Endodermal cell (in vitro differentiated cells): ENCODE data around the gene VPS39. TPM values are rescaled to one million over a fixed set of nuclear protein-coding genes. Genes with fewer than 3 reads are reported as not detected.

ENCODE experiments used
- DNase-seq: peaks from one replicate; pipeline ENCODE4 v3.0.0-alpha.2; 2017
- H3K27ac ChIP-seq: 2 replicates; pipeline ENCODE4 v1.5.1; 2013; ENCODE audit warnings: mild to moderate bottlenecking, low read depth, low read length, moderate library complexity
- H3K27me3 ChIP-seq: 2 replicates; pipeline ENCODE4 v1.6.1; 2013; ENCODE audit warnings: mild to moderate bottlenecking, low read length, moderate library complexity; ENCODE audit not compliant: insufficient read depth, control insufficient read depth, poor library complexity, severe bottlenecking
- H3K36me3 ChIP-seq: 2 replicates; pipeline ENCODE4 v1.7.0; 2013; ENCODE audit warnings: mild to moderate bottlenecking, low read length, moderate library complexity; ENCODE audit not compliant: control insufficient read depth, insufficient read depth
- H3K4me1 ChIP-seq: one replicate; pipeline ENCODE4 v1.7.0; 2013; ENCODE audit warnings: low read length; ENCODE audit not compliant: control insufficient read depth, insufficient read depth
- H3K4me3 ChIP-seq: 2 replicates; pipeline ENCODE4 v1.5.1; 2013; ENCODE audit warnings: mild to moderate bottlenecking, low read length, moderate library complexity
- H3K9ac ChIP-seq: 2 replicates; pipeline ENCODE4 v1.6.1; 2013; ENCODE audit warnings: mild to moderate bottlenecking, low read length, moderate library complexity; ENCODE audit not compliant: poor library complexity, severe bottlenecking; ENCODE audit errors: extremely low read depth
- H3K9me3 ChIP-seq: 2 replicates; pipeline ENCODE4 v1.6.1; 2013; ENCODE audit warnings: mild to moderate bottlenecking, low read length, moderate library complexity; ENCODE audit not compliant: control insufficient read depth
- H3K27ac Mint-ChIP-seq: 2 replicates; pipeline ENCODE4 v1.8.0; 2020; ENCODE audit warnings: mixed read lengths
- H3K27me3 Mint-ChIP-seq: 2 replicates; pipeline ENCODE4 v1.8.0; 2021; ENCODE audit warnings: mild to moderate bottlenecking, mixed read lengths; ENCODE audit not compliant: insufficient read depth
- H3K36me3 Mint-ChIP-seq: 2 replicates; pipeline ENCODE4 v1.8.0; 2020; ENCODE audit warnings: low read depth, mixed read lengths
- H3K4me1 Mint-ChIP-seq: 2 replicates; pipeline ENCODE4 v1.8.0; 2020; ENCODE audit warnings: mixed read lengths
- H3K4me3 Mint-ChIP-seq: 2 replicates; pipeline ENCODE4 v1.8.0; 2020; ENCODE audit warnings: mild to moderate bottlenecking, moderate library complexity, mixed read lengths
- H3K9me3 Mint-ChIP-seq: 2 replicates; pipeline ENCODE4 v1.8.0; 2020; ENCODE audit warnings: mild to moderate bottlenecking, mixed read lengths
- CTCF ChIP-seq: fragments of 200-600 bp; sonication (generic); conservative IDR thresholded peaks from 2 replicates; pipeline ENCODE4 v1.5.0; 2021; ENCODE audit warnings: antibody characterized with exemption, mild to moderate bottlenecking
- WGBS, 2 experiments: methylation state at CpG; one replicate each; pipeline versions ENCODE4 v1.1.5 to v1.1.7; 2013; ENCODE audit warnings: missing lambda C conversion rate in 2 of 2, mixed read lengths in 1 of 2; ENCODE audit not compliant: insufficient coverage in 1 of 2, insufficient read length in 1 of 2; 5-methylcytosine and 5-hydroxymethylcytosine counted together
- total RNA-seq, 2 donors: library from RNA; stranded (reverse); fragmentation: NEBNext Ultra II Directional in 1 of 2; extraction: Animal tissue kit (Norgen Biotek cat#: 25700) in 1 of 2; gene quantifications; 2 replicates in 1 of 2; 3 replicates in 1 of 2; pipeline ENCODE4 v1.2.1, GENCODE V29; 2021

The VPS39 gene
- total RNA-seq, 2 donors from 2014 or later = 60.4 to 69.8 TPM

GRCh38 chr15:42123546-42123945, 84.6 kb downstream of the VPS39 start:
- Histone ChIP-seq H3K27ac (no peak overlapping the region), H3K4me3 (no peak overlapping the region), H3K9me3 (no peaks in the 10 kb centered on the region), H3K36me3 (no peaks in the 10 kb centered on the region), H3K4me1 (peaks cover 4% of the 10 kb centered on the region), H3K27me3 (no peaks in the 10 kb centered on the region), H3K9ac (no peak overlapping the region)
- H3K27me3 Mint-ChIP-seq = no peaks in the 10 kb centered on the region
- H3K27ac Mint-ChIP-seq = no peak overlapping the region
- WGBS, 2 experiments = 92 to 100% methylated on average over 1 to 3 of the region's 3 CpGs
- no peaks in the 10 kb centered on the region for H3K9me3 Mint-ChIP-seq
- no peak for TF ChIP-seq CTCF
- no peak for DNase-seq
- H3K4me1 Mint-ChIP-seq = peaks cover 6% of the 10 kb centered on the region
- no peaks in the 10 kb centered on the region for H3K36me3 Mint-ChIP-seq
- no peak overlapping the region for H3K4me3 Mint-ChIP-seq

DNA sequence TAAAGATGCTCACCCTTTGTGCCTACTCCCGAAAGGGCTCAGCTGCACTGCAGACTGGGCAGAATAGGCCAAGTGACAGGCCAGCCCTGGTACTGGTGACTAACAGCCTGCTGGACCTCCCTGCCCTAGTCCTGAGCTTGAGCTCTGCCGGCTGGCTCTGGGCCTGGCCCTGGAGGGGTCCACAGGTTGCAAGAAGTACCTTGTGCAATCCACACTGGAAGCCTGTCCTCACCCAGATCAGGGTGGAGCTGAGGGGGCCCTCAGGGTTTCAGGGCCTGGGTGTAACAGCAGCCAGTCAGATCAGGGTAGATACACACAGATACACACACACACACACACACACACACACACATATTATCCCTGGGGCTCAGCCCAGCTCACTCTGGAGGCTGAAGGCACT, 86.4 kb downstream of the VPS39 start:
- H3K27me3 ChIP-seq = no peaks in the 10 kb centered on the region
- no peak overlapping the region for H3K4me3 ChIP-seq
- no peak overlapping the region for H3K4me3 Mint-ChIP-seq
- H3K9me3 ChIP-seq = no peaks in the 10 kb centered on the region
- WGBS, 2 experiments = 41 to 50% methylated on average over 2 of the region's 2 CpGs
- H3K36me3 ChIP-seq = no peaks in the 10 kb centered on the region
- no peak overlapping the region for H3K9ac ChIP-seq
- no peaks in the 10 kb centered on the region for H3K27me3 Mint-ChIP-seq
- H3K36me3 Mint-ChIP-seq = no peaks in the 10 kb centered on the region
- peaks cover 3% of the 10 kb centered on the region for H3K9me3 Mint-ChIP-seq
- peaks cover 7% of the 10 kb centered on the region for H3K4me1 Mint-ChIP-seq
- no peak for TF ChIP-seq CTCF
- no peak overlapping the region for H3K27ac Mint-ChIP-seq
- DNase-seq = no peak
- H3K4me1 ChIP-seq = peaks cover 4% of the 10 kb centered on the region
- H3K27ac ChIP-seq = no peak overlapping the region

DNA sequence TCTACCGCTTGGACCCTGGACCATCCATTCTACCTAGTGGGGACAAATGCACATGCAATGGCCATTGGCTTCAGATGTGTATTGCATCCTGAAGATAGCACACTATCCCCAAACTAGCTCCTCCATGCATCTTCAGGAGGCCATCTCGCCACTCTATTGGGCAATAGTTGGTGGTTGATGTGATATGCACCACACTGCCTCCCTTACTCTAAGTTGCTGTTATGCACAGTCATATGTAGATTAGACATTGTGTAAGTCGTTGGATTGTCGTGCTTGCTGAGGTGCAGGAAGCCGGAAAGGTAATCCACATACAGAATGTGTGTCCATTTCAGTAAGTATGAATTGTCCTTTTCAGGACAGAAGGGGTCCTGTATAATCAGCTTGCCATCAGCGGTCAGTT, 87.1 kb downstream of the VPS39 start:
- 91 to 94% methylated on average over 3 to 5 of the region's 6 CpGs for WGBS, 2 experiments

More for the DNA sequence above, 87.1 kb downstream of the VPS39 start:
- Mint-ChIP-seq H3K9me3 (peaks cover 6% of the 10 kb centered on the region), H3K4me3 (no peak overlapping the region), H3K36me3 (no peaks in the 10 kb centered on the region), H3K4me1 (peaks cover 7% of the 10 kb centered on the region), H3K27ac (no peak overlapping the region), H3K27me3 (no peaks in the 10 kb centered on the region)
- no peaks in the 10 kb centered on the region for H3K9me3 ChIP-seq
- no peak overlapping the region for H3K27ac ChIP-seq
- H3K4me3 ChIP-seq = no peak overlapping the region
- no peak for TF ChIP-seq CTCF
- no peaks in the 10 kb centered on the region for H3K27me3 ChIP-seq
- DNase-seq = no peak
- no peaks in the 10 kb centered on the region for H3K36me3 ChIP-seq
- peaks cover 4% of the 10 kb centered on the region for H3K4me1 ChIP-seq
- H3K9ac ChIP-seq = no peak overlapping the region
